Superior temporal gyrus (tissue), 1 donor: ENCODE measurements around the gene PRIM1.
A peak's percentile ranks its signal among the peaks of the same experiment; 100 is the strongest.
"Not testable (repeated sequence)": the region's sequence is repeated elsewhere in the genome, so short reads cannot be mapped to it uniquely, and the experiment has no call there.

ENCODE experiments used
- DNase-seq: peaks from one replicate; pipeline ENCODE4 v3.0.0-alpha.2; 2016; ENCODE audit errors: extremely low spot score

PRIM1 gene

DNA sequence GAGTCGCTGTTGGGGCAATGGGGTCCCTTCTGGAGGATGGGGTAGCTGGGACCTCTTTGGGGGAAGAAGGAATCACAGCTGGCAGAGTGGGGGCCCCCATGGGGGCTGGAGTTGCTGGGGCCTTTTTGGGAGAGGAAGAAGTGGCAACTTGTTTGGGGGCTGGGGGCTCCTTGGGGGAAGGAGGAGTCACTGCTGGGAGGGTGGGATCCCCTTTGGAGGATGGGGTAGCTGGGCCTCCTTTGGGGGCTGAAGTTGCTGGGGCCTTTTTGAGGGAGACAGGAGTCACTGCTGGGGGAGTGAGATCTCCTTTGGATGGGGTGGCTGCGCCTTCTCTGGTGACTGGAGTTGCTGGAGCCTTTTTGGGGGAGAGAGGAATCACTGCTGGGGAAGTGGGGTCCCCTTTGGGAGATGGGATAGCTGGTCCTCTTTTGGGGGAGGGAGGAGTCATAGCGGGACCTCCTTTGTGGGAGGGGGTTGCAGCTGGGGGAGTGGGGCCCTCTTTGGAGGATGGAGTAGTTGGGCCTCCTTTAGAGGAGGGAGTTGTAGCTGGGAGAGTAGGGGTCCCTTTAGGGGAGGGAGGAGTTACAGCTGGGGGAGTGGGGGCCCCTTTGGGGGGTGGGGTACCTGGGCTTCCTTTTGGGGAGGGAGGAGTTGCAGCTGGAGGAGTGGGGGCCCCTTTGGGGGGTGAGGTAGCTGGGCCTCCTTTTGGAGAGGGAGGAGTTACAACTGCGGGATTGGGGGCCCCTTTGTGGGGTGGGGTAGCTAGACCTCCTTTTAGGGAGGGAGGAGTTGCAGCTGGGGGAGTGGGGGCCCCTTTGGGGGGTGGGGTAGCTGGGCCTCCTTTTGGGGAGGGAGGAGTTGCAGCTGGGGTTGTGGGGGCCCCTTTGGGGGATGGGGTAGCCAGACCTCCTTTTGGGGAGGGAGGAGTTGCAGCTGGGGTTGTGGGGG is 34.9 kb downstream of the PRIM1 start:
- DNase-seq, result no peak

DNA sequence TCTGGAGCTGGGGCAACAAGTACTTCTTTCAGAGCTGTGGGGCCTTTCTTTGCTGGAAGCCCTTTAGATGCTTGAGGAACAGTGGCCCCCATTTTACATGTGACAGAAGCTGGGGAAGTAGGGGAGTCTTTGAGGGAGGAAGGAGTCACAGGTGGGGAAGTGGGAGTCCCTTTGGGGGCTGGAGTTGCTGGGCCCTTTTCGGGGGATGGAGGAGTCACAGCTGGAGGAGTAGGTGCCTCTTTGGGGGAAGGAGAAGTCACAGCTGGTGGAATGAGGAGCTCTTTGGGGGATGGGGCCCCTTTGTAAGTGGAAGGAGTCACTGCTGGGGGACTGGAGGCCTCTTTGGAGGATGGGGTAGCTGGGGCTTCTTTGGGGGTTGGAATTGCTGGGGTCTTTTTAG is 35.7 kb downstream of the PRIM1 start:
- DNase-seq, result no peak

DNA sequence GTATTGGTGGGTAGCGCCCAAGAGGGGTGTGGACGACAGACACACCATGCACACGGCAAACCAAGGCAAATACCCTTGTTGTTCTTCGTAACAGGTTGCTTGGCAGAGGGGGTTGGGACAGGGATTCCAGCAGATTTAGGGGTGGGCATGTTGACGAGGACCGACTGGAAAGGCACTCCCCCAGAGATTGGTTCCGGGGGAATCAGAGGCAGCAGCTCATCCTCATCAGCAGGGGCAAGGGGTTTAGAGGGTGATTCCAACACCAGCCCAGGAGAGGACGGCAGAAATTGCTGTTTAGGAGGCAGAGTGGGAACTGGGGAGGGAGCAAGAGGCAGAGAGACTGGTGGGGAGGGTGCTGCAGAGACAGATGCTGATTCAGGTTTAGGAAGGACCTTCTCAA is 36.3 kb downstream of the PRIM1 start:
- DNase-seq, result no peak

DNA sequence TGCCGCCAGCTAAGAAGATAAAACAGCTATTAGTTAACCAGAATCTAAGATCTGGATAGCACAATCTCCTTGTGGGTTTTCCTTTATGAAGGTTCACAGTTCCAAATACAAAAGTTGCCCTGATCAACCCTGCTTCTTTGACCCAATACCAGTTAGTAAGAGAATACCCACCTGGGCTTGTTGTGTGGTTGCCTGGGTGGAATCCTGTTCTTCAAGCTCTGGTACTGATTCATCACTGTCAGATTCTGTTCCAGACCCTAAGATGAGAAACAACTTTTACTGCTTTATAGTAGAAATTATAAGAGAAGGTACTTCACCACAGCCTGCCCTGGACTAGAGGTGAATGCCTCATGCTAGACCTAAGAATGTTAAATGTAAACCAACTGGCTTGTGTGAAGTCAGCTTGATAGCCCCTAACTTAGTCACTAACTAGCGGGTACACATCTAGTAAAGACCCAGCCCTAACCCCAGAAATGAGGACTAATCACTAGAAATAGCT is 37.6 kb downstream of the PRIM1 start:
- DNase-seq, result no peak

DNA sequence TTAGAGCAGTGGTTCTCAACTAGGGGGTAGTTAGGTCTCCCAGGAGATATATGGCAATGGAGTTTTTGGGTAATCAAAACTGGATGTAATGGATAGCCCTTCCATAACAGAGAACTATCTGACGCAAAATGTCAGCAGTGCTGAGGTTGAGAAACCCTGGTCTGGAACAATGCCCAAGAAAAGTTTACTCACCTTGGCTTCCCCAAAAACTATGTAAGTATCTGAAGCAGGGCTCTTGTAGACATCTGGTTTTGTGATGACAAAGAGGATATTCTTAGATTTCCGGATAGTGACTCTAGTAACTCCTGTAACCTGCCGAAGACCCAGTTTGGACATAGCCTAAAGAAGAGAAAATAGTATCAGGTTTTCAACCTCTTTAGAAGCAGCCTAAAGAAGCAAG is 38.8 kb downstream of the PRIM1 start:
- no peak for DNase-seq

DNA sequence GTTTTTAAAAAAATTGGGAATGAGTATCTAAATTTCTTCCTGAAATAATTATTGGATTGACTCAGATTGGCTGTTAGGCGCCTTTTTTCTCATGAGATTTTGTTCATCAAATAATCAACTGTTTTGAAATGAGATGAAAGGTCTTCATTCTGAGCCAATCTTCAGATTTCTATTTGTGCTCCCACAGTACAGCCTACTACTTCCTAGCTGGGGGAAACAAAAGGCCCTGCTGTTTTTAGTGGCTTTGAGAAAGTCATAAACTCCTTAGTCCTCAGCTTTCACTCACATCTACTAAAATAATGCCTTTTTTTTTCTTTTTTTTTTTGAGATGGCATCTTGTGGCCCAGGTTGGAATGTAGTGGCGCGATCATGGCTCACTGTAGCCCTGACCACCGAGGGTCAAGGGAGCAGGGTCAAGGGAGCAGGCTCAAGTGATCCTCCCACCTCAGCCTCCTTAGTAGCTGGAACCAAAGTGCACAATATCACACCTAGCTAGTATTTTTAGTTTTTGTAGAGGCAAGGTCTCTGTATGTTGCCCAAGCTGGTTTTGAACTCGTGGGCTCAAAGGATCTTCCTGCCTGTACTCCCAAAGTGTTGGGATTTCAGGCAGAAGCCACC is 42.3 kb downstream of the PRIM1 start:
- DNase-seq, result no peak

DNA sequence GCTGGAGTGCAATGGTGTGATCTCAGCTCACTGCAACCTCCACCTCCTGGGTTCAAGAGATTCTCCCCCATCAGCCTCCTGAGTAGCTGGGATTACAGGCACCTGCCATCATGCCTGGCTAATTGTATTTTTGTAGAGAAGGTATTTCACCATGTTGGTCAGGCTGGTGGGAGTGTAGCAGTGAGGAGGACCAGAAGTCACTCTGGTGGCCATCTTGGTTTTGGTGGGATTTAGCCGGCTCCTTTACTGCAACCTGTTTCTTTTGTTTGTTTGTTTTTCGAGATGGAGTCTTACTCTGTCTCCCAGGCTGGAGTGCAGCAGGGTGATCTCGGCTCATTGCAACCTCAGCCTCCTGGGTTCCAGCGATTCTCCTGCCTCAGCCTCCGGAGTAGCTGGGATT is 47.6 kb downstream of the PRIM1 start:
- DNase-seq, result not testable (repeated sequence)

DNA sequence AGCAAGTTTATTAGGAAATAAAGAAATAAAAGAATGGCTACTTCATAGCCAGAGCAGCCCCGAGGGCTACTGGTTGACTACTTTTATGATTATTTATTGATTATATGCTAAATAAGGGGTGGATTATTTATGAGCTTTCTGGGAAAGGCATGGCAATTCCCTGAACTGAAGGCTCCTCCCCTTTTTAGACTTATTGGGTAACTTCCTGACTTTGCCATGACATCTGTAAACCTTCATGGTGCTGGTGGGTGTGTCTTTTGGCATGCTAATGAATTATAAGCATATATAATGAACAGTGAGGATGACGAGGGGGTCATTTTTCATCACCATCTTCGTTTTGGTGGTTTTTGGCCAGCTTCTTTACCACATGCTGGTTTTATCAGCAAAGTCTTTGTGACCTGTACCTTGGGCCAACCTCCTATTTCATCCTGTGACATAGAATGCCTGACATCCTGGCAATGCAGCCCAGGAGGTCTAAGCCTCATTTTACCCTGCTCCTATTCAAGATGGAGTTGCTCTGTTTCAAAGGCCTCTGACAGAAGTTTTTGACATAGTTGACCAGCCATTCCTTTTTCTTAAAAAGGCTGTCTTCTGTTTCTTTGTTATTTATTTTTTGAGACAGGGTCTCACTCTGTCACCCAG is 53.0 kb downstream of the PRIM1 start:
- DNase-seq, result no peak

DNA sequence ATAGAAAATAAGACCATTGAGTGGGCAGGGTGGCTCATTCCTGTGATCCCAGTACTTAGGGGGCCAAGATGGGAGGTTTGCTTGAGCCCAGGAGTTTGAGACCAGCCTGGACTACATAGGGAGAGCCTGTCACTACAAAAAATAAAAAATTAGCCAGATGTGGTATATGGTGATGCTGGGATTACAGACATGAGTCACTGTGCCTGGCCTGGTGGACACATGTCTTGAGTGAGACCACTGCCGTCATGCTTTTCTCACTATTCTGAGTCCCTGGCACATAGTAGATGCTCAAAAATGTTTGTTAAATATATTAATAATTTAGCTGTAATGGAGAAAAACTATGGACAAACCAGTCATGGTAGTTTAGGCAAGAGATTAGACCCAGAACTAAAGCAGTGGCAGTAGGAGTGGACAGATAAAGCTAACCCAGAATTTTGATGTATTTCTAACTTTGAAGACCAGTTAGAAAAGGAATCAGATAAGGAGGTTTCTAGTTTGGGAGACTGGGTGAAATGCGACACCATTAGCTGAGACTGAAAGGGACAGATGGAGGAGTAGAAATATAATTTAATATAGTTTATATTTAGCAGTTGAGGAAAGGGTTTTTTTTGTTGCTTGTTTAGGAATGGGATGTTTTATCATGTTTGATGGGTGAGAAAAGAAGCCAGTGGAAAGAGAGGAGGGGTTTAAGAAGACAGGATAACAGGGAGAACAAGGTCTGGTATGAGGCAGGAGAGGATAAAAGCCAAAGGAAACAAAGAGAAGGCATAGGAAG is 56.6 kb downstream of the PRIM1 start:
- no peak for DNase-seq

DNA sequence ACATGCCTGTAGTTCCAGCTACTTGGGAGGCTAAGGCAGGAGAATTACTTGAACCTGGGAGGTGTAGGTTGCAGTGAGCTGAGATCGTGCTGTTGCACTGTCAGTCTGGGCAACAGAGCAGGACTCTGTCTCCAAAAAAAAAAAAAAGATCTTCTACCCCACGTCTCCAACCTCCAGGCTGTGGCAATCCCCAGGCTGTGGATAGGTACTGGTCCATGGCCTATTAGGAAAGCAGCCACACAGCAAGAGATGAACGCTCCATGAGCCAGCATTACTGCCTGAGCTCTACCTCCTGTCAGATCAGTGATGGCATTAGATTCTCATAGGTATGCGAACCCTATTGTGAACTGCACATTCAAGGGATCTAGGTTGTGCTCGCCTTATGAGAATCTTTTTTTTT is 58.0 kb downstream of the PRIM1 start:
- DNase-seq, result no peak

DNA sequence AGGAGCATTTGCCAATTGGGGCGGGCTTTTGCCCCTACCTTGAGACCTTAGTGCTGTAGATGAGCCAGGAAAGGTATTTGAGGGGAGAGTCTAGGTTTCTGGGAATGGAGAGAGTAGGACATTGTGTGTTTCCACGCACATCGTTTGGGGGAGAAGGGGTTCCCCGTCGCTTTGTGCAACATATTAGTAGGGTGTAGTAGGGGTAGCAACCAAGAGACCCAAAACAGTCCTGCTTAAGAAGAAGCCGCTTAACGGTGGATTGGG is 63.3 kb downstream of the PRIM1 start:
- DNase-seq, result no peak

DNA sequence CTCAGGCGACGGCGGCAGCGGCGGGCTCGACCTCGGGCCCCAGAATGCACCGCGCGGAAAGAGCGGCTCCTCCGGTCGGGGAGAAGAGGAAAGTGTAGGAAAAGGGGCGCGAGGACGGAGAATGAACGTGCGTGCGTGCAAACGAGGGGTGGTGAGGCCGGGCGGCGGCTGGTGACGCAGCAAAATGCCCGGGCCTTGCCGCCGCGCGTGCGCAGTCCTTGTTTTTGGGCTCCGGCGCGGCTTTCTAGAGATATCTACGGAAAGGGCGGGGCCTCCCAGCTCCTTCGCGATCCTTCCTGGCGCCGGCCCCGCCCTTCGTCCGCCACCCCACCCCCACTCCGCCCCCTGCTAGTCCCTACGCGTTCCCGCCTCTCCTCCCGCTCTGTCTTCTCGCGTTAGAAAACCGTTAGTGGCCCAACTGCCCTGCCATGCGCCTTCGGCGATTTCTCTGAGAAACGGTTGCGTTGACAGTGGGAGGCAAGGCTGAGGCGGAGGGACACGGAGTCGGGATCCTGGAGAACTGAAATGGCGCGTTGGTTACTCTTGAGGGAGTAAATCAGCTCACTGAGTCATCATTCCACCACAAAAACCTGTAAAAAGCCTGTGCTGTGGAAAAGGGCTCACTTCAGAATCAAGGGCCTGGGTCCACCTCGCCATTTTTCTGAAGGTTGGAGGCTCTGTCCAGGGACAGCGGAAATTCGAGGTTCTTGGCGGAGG is 63.8 kb downstream of the PRIM1 start, which contains the start of gene PTGES3:
TSS of gene PTGES3 (minus strand) at position 156 of the 717 bp plus-strand sequence. CDS start 285 bp downstream, outside the sequence.
- peak; percentile 94 for DNase-seq

DNA sequence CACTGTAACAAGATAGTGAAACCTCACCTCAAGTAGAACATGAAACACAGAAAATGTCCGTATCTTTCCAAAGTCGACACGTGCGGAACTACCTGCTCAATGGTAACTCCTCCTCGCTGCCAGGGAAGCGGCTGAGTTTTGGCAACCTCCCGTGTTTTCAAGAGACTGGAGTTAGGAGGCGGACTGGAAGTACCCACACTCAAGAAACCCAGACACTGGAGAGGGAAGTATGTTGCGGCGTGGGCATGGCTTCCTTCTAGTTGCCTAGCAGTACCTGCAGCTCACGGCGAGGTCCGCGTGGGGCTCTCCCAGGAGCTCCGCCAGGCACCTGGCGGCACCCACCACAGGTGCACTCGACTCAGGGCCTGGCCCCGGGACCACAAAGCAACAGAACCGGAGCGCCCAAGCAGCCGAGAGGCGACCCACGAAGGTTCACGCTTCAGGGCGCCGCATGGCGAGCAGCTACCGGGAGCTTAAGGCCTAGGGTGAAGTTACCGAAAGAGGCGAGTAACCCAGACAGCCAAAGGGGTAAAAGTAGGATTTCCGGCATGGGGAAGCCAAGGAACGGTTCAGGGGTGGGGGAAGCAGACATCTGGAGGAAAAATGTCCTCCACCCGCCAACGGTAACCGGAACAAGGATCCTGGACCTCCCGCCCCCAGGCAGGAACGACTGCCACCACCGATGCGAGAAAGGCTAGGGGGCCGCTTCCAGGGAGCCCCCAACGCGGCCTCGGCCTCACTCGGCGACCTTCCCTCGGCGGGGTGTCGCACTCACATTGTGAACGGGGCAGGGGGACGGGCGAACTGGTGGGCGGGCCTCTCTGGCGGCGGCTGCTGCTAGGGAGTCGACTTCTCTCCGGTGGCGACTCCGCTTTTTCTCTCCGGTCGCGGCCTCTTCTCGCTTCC is 64.6 kb downstream of the PRIM1 start:
- DNase-seq, result peak; percentile 57

DNA sequence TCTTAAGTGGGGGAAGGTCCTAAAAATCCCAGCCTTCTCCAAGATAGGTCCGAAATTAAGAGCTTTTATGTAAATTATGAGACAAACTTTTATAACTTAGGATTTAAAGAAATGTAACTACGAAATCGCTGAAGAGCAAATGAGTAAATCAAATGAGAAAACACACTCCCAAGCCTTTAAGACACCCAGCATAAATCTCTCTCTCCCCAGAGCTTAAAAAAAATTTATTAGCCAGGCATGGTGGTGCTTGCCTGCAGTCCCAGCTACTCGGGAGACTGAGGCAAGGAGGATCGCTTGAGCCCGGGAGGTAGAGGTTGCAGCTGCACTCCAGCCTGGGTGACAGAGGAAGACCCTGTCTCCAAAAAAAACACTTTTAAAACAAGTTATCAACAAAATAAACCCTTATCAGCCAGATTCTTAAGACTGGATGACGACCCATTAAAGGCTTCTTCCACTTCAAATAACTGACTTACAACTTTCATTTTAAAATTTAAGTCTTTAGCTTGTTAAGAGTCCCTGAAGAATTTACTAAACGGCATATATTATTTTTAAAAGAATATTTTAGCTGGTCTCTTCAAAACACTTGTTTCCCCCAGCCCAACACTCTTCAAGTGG is 67.3 kb downstream of the PRIM1 start:
- DNase-seq, result peak; percentile 18

DNA sequence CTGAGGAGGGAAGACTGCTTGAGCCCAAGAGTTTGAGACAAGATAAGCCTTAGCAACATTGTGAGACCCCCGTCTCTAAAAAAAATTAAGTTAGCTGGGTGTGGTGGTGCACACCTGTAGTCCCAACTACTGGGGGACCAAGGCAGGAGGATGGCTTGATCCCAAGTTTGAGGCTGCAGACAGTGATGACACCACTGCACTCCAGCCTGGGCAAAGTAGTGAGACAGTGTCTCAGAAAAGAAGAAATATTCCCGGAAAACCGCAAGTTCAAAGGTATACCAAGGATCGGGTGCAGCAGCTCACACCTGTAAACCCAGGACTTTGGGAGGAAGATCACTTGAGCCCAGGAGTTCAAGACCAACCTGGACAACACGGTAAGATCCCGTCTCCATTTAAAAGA is 69.8 kb downstream of the PRIM1 start:
- DNase-seq, result no peak
